Right lobe of liver (tissue), 6 donors: Measurements from ENCODE around the gene FRMD4A. TPM values are rescaled to one million over a fixed set of nuclear protein-coding genes. Genes with fewer than 3 reads are reported as not detected.

Experiments used
- ATAC-seq, 4 donors: fragments of 200-7000 bp; cut with Tn5 transposase; one replicate each; pipeline ENCODE4 v1.9.1; 2020; ENCODE audit warnings: mild to moderate bottlenecking in 4 of 4, moderate library complexity in 4 of 4
- DNase-seq, 3 donors: peaks; one replicate each; pipeline ENCODE4 v3.0.0-alpha.2; 2020
- H3K27ac ChIP-seq, 3 donors: fragments of 200-600 bp; one replicate each; pipeline ENCODE4 v1.8.0; 2022
- H3K27me3 ChIP-seq, 2 donors: fragments of 200-600 bp; one replicate each; pipeline ENCODE4 v1.8.0; 2022
- H3K36me3 ChIP-seq, 4 donors: fragments of 200-600 bp; sonication (generic) in 1 of 4; one replicate each; pipeline versions ENCODE4 v1.5.1 to v1.8.0; 2017 to 2022; ENCODE audit warnings: control low read depth in 1 of 4
- H3K4me1 ChIP-seq, 4 donors: fragments of 200-600 bp; sonication (generic) in 1 of 4; one replicate each; pipeline versions ENCODE4 v1.5.1 to v1.8.0; 2017 to 2022; ENCODE audit warnings: control low read depth in 1 of 4
- H3K4me3 ChIP-seq, 3 donors: fragments of 200-600 bp; one replicate each; pipeline ENCODE4 v1.8.0; 2022
- H3K9me3 ChIP-seq, 4 donors: fragments of 200-600 bp; sonication (generic) in 1 of 4; one replicate each; pipeline versions ENCODE4 v1.5.1 to v1.8.0; 2017 to 2022; ENCODE audit warnings: control low read depth in 1 of 4
- CTCF ChIP-seq, 4 donors: fragments of 200-600 bp in 3 of 4; fragments of 450-650 bp in 1 of 4; IDR thresholded peaks; one replicate each; pipeline versions ENCODE4 v1.5.1 to v1.8.0; 2016 to 2022; ENCODE audit warnings: antibody characterized with exemption in 4 of 4, mild to moderate bottlenecking in 2 of 4
- POLR2A ChIP-seq: fragments of 450-650 bp; IDR thresholded peaks from one replicate; pipeline ENCODE4 v1.6.1; 2017; ENCODE audit warnings: antibody characterized with exemption, mild to moderate bottlenecking
- WGBS: methylation state at CpG from one replicate; pipeline ENCODE4 v1.1.6; 2018; ENCODE audit warnings: low coverage, low lambda C conversion rate; ENCODE audit not compliant: insufficient coverage; ENCODE audit errors: missing lambda C conversion rate; 5-methylcytosine and 5-hydroxymethylcytosine counted together
- intact Hi-C, 2 donors: fragments of 100-400 bp; cut with DNase I; formaldehyde crosslinking; loops; one replicate each; pipeline versions ENCODE4 v1.11.2 to v1.14.1; 2022
- total RNA-seq, 6 experiments: library from RNA; depleted of rRNA in 2 of 6; stranded (reverse); fragments of >200 nt in 2 of 6; fragmentation: NEBNext Ultra II Directional in 3 of 6; extraction: Animal tissue kit (Norgen Biotek cat#: 25700) in 3 of 6; gene quantifications; one replicate each; pipeline versions ENCODE4 v1.1.0 to v1.2.4, GENCODE V29; 2016 to 2023
- donor health status: DM: no; HTN: yes; CAD: no.
- donor health status: DM: no; HTN: no; CAD: no.
- donor health status: DM: no; HTN: no; CAD: no.
- donor health status: DM: no; HTN: yes; CAD: no.
- donor health status: DM: no; HTN: yes; CAD: no.

Gene FRMD4A
- total RNA-seq, 6 experiments from 2014 or later: 8.4 to 22.8 (median 13.3) TPM

GRCh38 chr10:13998163-13998835, 332.4 kb downstream of the FRMD4A start:
- no peak for TF ChIP-seq POLR2A
- TF ChIP-seq CTCF (IDR thresholded peaks at IDR 0.05): no peak
- WGBS: 55% methylated on average over 5 of the region's 5 CpGs
- Histone ChIP-seq H3K27ac (no peak overlapping the region), H3K36me3 (no peaks in the 10 kb centered on the region), H3K4me3 (no peak overlapping the region), H3K9me3 (no peaks in the 10 kb centered on the region), H3K27me3 (no peaks in the 10 kb centered on the region), H3K4me1 (peaks cover 0 to 15% (median 0%) of the 10 kb centered on the region in 4 donors)
- DNase-seq (no peak), ATAC-seq (peak in 1 of 4 donors; percentile 16)
- intact Hi-C loops: no loop called here

GRCh38 chr10:13997650-13998049, 333.1 kb downstream of the FRMD4A start:
- ATAC-seq (peak in 3 of 4 donors; percentile 38 to 93 (median 87)), DNase-seq (peak in 1 of 3 donors; percentile 60)
- H3K4me3 ChIP-seq: no peak overlapping the region
- 29% methylated on average over 2 of the region's 2 CpGs for WGBS
- H3K27ac ChIP-seq: no peak overlapping the region
- H3K4me1 ChIP-seq: peaks cover 0 to 15% (median 0%) of the 10 kb centered on the region in 4 donors
- H3K9me3 ChIP-seq: no peaks in the 10 kb centered on the region
- no peaks in the 10 kb centered on the region for H3K36me3 ChIP-seq
- intact Hi-C loops: no loop called here
- TF ChIP-seq POLR2A (no peak), CTCF (IDR thresholded peaks at IDR 0.05) (no peak)
- no peaks in the 10 kb centered on the region for H3K27me3 ChIP-seq

- no peak overlapping the region for H3K4me3 ChIP-seq
Observed at GRCh38 chr10:13994932-13995331, 335.8 kb downstream of the FRMD4A start.

GRCh38 chr10:13993673-13994089, 337.0 kb downstream of the FRMD4A start:
- no peak for DNase-seq
- WGBS: 56% methylated on average over 3 of the region's 3 CpGs
- intact Hi-C loops: no loop called here

More at GRCh38 chr10:13994932-13995331, 335.8 kb downstream of the FRMD4A start:
- no peaks in the 10 kb centered on the region for H3K27me3 ChIP-seq
- H3K4me1 ChIP-seq: peaks cover 0 to 15% (median 0%) of the 10 kb centered on the region in 4 donors
- H3K9me3 ChIP-seq: no peaks in the 10 kb centered on the region
- ATAC-seq (no peak), DNase-seq (no peak)
- 71% methylated on average over 5 of the region's 5 CpGs for WGBS
- intact Hi-C loops: no loop called here
- no peak for TF ChIP-seq POLR2A
- no peak for TF ChIP-seq CTCF (IDR thresholded peaks at IDR 0.05)
- H3K36me3 ChIP-seq: no peaks in the 10 kb centered on the region
- H3K27ac ChIP-seq: no peak overlapping the region

More at GRCh38 chr10:13993673-13994089, 337.0 kb downstream of the FRMD4A start:
- TF ChIP-seq POLR2A (no peak), CTCF (IDR thresholded peaks at IDR 0.05) (no peak)
- Histone ChIP-seq H3K27ac (no peak overlapping the region), H3K4me3 (no peak overlapping the region), H3K9me3 (no peaks in the 10 kb centered on the region), H3K36me3 (no peaks in the 10 kb centered on the region), H3K4me1 (peaks cover 0 to 15% (median 0%) of the 10 kb centered on the region in 4 donors), H3K27me3 (no peaks in the 10 kb centered on the region)
- no peak for ATAC-seq
